HCT116 (cell line): ENCODE data around the gene SCT.

Experiments
- ELF1 ChIP-seq: IDR thresholded peaks from 2 replicates; pipeline ENCODE4 v1.6.1; 2012; ENCODE audit warnings: low read depth, borderline replicate concordance
- EZH2 ChIP-seq: fragments of 200-600 bp; sonication (generic); IDR thresholded peaks from 2 replicates; pipeline ENCODE4 v1.6.1; 2017; ENCODE audit warnings: antibody characterized with exemption, mixed run types
- EZH2phosphoT487 ChIP-seq: fragments of 200-600 bp; IDR thresholded peaks from 2 replicates; pipeline ENCODE4 v1.6.1; 2018; ENCODE audit warnings: antibody characterized with exemption, borderline replicate concordance
- POLR2A ChIP-seq: IDR thresholded peaks from 2 replicates; pipeline ENCODE4 v1.7.0; 2011; ENCODE audit warnings: borderline replicate concordance; ENCODE audit not compliant: insufficient read depth, insufficient read length; ENCODE audit errors: extremely low read depth
- POLR2AphosphoS5 ChIP-seq: IDR thresholded peaks from 2 replicates; pipeline ENCODE4 v1.6.1; 2011; ENCODE audit warnings: mild to moderate bottlenecking, low read depth, low read length, moderate library complexity
- SIN3A ChIP-seq: IDR thresholded peaks from 2 replicates; pipeline ENCODE4 v1.6.1; 2012; ENCODE audit warnings: low read depth
- SP1 ChIP-seq: IDR thresholded peaks from 2 replicates; pipeline ENCODE4 v1.6.1; 2012; ENCODE audit warnings: low read depth
- ZNF274 ChIP-seq: fragments of 200-500 bp; sonication (Bioruptor generic); IDR thresholded peaks from 2 replicates; pipeline ENCODE4 v1.6.1; 2014; ENCODE audit warnings: mild to moderate bottlenecking, low read depth, low read length, inconsistent platforms
- TF ChIP-seq, protein P1 (sequence below), 3 experiments: fragments of 200-600 bp in 1 of 3; sonication (generic) in 1 of 3; IDR thresholded peaks in 2 of 3; conservative IDR thresholded peaks in 1 of 3; 2 replicates each; pipeline ENCODE4 v1.5.1; 2012 to 2017; ENCODE audit warnings: low read depth in 2 of 3, low read length in 2 of 3, antibody characterized with exemption in 1 of 3, borderline replicate concordance in 1 of 3, control low read depth in 1 of 3, mild to moderate bottlenecking in 1 of 3, mixed read lengths in 1 of 3, mixed run types in 1 of 3, moderate library complexity in 1 of 3; ENCODE audit not compliant: insufficient read depth in 1 of 3
- TF ChIP-seq, protein P2 (sequence below): IDR thresholded peaks from 2 replicates; pipeline ENCODE4 v1.6.1; 2011; ENCODE audit warnings: mild to moderate bottlenecking, low read length, moderate library complexity; ENCODE audit not compliant: insufficient replicate concordance; ENCODE audit errors: extremely low read depth
- TF ChIP-seq, protein P3 (sequence below): IDR thresholded peaks from 2 replicates; pipeline ENCODE4 v1.6.1; 2012; ENCODE audit warnings: low read depth
- TF ChIP-seq, protein P4 (sequence below): IDR thresholded peaks from 2 replicates; pipeline ENCODE4 v1.6.1; 2012

DNA sequence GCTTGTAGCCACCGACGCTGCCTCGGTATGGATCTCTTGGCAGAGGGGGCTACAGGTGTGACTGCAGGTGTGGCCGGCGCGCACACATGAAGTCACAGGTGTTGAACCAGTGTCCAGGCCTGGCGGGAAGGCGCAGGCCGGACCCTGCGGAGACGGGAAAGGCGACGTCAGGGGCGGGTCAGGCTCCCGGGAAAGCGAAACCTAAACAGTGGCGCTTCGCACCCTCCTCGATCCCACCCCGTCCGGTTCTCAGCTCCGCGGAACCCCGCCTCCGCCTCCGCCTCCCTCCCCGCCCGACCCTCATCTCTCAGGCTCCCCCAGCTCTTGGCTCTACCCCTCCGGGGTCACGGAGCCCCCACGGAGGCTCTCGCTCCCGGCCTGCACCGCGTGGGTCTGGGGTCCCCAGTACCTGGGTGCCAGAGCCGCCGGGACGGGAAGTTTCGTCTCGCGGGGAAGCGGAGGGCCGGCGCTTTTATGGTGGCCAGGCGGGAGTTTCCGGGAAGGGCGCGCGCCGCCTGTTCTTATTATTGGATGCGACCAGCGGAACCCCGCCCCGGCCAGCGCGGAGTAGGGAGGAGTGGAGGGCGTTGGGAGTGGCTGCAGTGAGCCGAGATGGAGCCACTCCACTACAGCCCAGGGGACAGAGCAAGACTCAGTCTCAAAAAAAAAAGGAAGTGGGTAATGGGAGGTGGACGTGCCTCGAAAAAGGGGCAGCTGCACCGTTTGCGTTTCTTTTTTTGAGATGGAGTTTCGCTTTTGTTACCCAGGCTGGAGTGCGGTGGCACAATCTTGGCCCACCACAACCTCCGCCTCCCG, 11.3 kb downstream of the SCT start, which contains the start of gene IRF7:
- TF ChIP-seq EZH2 (no peak), POLR2AphosphoS5 (peak; percentile 91), POLR2A (peak; percentile 54), SP1 (no peak), EZH2phosphoT487 (no peak), ZNF274 (no peak), ELF1 (no peak), SIN3A (no peak; the same call in 1 of the 2 replicates)
- TF ChIP-seq, protein P1, sequence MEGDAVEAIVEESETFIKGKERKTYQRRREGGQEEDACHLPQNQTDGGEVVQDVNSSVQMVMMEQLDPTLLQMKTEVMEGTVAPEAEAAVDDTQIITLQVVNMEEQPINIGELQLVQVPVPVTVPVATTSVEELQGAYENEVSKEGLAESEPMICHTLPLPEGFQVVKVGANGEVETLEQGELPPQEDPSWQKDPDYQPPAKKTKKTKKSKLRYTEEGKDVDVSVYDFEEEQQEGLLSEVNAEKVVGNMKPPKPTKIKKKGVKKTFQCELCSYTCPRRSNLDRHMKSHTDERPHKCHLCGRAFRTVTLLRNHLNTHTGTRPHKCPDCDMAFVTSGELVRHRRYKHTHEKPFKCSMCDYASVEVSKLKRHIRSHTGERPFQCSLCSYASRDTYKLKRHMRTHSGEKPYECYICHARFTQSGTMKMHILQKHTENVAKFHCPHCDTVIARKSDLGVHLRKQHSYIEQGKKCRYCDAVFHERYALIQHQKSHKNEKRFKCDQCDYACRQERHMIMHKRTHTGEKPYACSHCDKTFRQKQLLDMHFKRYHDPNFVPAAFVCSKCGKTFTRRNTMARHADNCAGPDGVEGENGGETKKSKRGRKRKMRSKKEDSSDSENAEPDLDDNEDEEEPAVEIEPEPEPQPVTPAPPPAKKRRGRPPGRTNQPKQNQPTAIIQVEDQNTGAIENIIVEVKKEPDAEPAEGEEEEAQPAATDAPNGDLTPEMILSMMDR (IDR thresholded peaks at IDR 0.05 in 2 of 3, conservative IDR thresholded peaks at IDR 0.05 in 1 of 3; ENCODE audit: borderline replicate concordance in 1 of 3, insufficient read depth in 1 of 3, low read depth in 2 of 3, low read length in 2 of 3) = no peak
- TF ChIP-seq, protein P2, sequence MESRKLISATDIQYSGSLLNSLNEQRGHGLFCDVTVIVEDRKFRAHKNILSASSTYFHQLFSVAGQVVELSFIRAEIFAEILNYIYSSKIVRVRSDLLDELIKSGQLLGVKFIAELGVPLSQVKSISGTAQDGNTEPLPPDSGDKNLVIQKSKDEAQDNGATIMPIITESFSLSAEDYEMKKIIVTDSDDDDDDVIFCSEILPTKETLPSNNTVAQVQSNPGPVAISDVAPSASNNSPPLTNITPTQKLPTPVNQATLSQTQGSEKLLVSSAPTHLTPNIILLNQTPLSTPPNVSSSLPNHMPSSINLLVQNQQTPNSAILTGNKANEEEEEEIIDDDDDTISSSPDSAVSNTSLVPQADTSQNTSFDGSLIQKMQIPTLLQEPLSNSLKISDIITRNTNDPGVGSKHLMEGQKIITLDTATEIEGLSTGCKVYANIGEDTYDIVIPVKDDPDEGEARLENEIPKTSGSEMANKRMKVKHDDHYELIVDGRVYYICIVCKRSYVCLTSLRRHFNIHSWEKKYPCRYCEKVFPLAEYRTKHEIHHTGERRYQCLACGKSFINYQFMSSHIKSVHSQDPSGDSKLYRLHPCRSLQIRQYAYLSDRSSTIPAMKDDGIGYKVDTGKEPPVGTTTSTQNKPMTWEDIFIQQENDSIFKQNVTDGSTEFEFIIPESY = peak; percentile 16
- TF ChIP-seq, protein P3, sequence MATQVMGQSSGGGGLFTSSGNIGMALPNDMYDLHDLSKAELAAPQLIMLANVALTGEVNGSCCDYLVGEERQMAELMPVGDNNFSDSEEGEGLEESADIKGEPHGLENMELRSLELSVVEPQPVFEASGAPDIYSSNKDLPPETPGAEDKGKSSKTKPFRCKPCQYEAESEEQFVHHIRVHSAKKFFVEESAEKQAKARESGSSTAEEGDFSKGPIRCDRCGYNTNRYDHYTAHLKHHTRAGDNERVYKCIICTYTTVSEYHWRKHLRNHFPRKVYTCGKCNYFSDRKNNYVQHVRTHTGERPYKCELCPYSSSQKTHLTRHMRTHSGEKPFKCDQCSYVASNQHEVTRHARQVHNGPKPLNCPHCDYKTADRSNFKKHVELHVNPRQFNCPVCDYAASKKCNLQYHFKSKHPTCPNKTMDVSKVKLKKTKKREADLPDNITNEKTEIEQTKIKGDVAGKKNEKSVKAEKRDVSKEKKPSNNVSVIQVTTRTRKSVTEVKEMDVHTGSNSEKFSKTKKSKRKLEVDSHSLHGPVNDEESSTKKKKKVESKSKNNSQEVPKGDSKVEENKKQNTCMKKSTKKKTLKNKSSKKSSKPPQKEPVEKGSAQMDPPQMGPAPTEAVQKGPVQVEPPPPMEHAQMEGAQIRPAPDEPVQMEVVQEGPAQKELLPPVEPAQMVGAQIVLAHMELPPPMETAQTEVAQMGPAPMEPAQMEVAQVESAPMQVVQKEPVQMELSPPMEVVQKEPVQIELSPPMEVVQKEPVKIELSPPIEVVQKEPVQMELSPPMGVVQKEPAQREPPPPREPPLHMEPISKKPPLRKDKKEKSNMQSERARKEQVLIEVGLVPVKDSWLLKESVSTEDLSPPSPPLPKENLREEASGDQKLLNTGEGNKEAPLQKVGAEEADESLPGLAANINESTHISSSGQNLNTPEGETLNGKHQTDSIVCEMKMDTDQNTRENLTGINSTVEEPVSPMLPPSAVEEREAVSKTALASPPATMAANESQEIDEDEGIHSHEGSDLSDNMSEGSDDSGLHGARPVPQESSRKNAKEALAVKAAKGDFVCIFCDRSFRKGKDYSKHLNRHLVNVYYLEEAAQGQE = no peak
- TF ChIP-seq, protein P4, sequence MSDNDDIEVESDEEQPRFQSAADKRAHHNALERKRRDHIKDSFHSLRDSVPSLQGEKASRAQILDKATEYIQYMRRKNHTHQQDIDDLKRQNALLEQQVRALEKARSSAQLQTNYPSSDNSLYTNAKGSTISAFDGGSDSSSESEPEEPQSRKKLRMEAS = peak; percentile 48; the same call in 1 of the 2 replicates
